ENCODE data around the gene CEP135. TPM values are rescaled to one million over a fixed set of nuclear protein-coding genes. Genes with fewer than 3 reads are reported as not detected.

CEP135 gene
- total and polyA plus RNA-seq, 3 donors from 2014 or later = 5.2 to 28.4 (median 19.9) TPM

DNA sequence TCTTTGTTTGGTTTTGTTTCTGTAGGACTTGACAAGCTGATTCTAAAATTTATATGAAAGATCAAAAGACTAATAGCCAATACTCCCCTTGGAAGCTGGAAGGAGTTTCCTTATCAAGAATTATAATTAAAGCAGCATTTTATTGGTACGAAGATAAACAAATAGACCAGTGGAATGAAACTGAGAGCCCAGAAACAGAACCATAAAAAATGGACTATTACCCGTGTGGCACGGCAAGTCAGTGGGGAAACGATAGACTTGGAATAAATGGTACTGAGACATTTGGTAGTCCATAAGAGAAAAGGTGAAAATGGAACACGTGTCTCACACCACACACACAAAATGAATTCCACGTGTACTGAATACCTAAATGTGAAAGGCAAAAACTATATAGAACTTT, 42.4 kb upstream of the CEP135 start:
- no peaks in the 10 kb centered on the region for H3K4me1 ChIP-seq
- WGBS, 2 donors = 69 to 71% methylated on average over 6 of the region's 6 CpGs
- H3K9me3 ChIP-seq = no peaks in the 10 kb centered on the region
- no peak overlapping the region for H3K27ac ChIP-seq
- H3K27me3 ChIP-seq = no peaks in the 10 kb centered on the region
- intact Hi-C loops (cut with DNase I; ENCODE audit: low total_unique reads) = no loop called here
- H3K36me3 ChIP-seq (ENCODE audit: low read depth, missing control alignments) = no peaks in the 10 kb centered on the region
- DNase-seq = no peak
- no peak overlapping the region for H3K4me3 ChIP-seq
- TF ChIP-seq POLR2A (IDR thresholded peaks at IDR 0.05) = no peak
- TF ChIP-seq, protein P1, sequence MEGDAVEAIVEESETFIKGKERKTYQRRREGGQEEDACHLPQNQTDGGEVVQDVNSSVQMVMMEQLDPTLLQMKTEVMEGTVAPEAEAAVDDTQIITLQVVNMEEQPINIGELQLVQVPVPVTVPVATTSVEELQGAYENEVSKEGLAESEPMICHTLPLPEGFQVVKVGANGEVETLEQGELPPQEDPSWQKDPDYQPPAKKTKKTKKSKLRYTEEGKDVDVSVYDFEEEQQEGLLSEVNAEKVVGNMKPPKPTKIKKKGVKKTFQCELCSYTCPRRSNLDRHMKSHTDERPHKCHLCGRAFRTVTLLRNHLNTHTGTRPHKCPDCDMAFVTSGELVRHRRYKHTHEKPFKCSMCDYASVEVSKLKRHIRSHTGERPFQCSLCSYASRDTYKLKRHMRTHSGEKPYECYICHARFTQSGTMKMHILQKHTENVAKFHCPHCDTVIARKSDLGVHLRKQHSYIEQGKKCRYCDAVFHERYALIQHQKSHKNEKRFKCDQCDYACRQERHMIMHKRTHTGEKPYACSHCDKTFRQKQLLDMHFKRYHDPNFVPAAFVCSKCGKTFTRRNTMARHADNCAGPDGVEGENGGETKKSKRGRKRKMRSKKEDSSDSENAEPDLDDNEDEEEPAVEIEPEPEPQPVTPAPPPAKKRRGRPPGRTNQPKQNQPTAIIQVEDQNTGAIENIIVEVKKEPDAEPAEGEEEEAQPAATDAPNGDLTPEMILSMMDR (IDR thresholded peaks at IDR 0.05) = no peak

DNA sequence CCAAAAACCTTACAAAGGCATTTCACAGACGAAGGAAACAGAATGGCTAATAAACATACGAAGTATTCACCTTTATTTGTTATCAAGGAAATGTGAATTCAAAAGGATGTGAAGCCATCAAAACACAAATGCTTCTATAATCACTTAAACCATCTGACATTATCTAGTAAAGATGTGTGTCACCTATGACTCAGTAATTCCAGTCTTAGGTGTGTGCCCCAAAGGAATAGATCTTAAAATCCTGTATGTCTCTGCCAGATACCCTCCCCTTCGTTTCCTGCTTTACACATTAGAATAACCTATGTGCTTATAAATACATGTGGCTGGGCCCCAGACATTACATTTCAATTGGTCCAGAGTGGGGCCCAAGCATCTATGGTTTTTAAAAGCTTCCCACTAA, 41.8 kb upstream of the CEP135 start:
- no peak for TF ChIP-seq POLR2A (IDR thresholded peaks at IDR 0.05)
- TF ChIP-seq, protein P1 (IDR thresholded peaks at IDR 0.05) = no peak
- no peak overlapping the region for H3K4me3 ChIP-seq
- DNase-seq = no peak
- WGBS, 2 donors = 67 to 74% methylated on average over 3 of the region's 3 CpGs
- intact Hi-C loops (cut with DNase I; ENCODE audit: low total_unique reads) = no loop called here
- H3K27ac ChIP-seq = no peak overlapping the region
- H3K9me3 ChIP-seq = no peaks in the 10 kb centered on the region
- no peaks in the 10 kb centered on the region for H3K4me1 ChIP-seq
- H3K36me3 ChIP-seq (ENCODE audit: low read depth, missing control alignments) = no peaks in the 10 kb centered on the region
- H3K27me3 ChIP-seq = no peaks in the 10 kb centered on the region

DNA sequence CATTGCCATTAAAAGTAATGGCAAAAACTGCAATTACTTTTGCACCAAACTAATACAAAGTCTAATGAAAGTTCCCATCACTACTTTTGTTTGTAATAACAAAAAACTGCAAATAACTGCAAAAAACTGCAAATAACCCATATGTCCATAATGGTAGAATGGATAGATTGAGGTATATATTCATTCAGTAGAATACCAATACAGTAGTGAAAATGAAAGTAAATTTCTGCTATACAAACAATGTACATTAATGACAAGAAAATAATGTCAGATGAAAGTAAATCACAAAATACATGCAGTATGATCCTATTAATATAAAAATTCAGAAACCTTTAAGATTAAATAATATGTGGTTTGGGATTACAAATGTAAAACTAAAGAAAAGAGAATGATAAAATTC, 41.3 kb upstream of the CEP135 start:
- intact Hi-C loops (cut with DNase I; ENCODE audit: low total_unique reads) = no loop called here
- Histone ChIP-seq H3K4me1 (no peaks in the 10 kb centered on the region), H3K9me3 (no peaks in the 10 kb centered on the region), H3K27me3 (no peaks in the 10 kb centered on the region), H3K27ac (no peak overlapping the region), H3K36me3 (ENCODE audit: low read depth, missing control alignments) (no peaks in the 10 kb centered on the region), H3K4me3 (no peak overlapping the region)
- TF ChIP-seq, protein P1 (IDR thresholded peaks at IDR 0.05) = no peak
- no peak for TF ChIP-seq POLR2A (IDR thresholded peaks at IDR 0.05)
- DNase-seq = no peak

DNA sequence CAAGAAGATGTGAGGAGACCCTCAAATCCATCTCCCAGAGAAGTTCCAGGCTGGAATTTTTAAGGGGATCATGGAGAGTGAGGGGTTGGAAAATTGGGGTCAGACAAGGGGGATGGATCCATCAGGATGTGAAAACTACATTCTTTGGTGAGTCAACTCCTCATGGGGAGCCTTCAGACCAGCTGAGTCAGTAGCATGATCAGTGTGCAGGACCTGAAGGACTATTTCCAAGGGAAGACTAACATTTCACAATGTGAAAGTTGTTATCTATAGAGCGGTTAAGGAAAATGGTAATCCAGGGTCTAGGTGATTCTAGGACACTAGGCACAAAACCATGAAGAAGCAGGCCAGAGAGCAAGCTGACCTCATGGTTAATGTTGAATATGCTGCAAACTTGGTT, 38.6 kb upstream of the CEP135 start:
- TF ChIP-seq POLR2A (IDR thresholded peaks at IDR 0.05) = no peak
- TF ChIP-seq, protein P1 (IDR thresholded peaks at IDR 0.05) = no peak
- WGBS, 2 donors = 88 to 97% methylated on average over 1 of the region's 1 CpG
- Histone ChIP-seq H3K27me3 (no peaks in the 10 kb centered on the region), H3K4me3 (no peak overlapping the region), H3K36me3 (ENCODE audit: low read depth, missing control alignments) (no peaks in the 10 kb centered on the region), H3K9me3 (no peaks in the 10 kb centered on the region), H3K4me1 (no peaks in the 10 kb centered on the region), H3K27ac (no peak overlapping the region)
- DNase-seq = no peak
- intact Hi-C loops (cut with DNase I; ENCODE audit: low total_unique reads) = no loop called here

DNA sequence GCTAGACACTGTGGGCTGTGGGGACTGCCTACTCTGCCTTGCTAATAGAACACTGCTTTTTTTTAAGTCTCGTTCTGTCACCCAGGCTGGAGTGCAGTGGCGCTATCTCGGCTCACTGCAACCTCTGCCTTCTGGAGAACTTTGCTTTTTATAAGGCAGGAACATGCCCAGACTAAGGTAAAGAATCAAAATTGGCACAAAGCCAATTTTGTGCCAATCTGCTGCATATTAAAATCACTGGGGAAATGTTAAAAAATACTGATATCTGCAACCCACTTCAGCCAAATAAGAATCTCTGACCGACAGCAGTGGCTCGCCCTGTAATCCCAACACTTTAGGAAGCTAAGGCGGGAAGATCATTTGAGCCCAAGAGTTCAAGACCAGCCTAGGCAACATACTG, 36.5 kb upstream of the CEP135 start:
- no peak for DNase-seq
- no peak overlapping the region for H3K4me3 ChIP-seq
- no peaks in the 10 kb centered on the region for H3K9me3 ChIP-seq
- WGBS, 2 donors = 91 to 97% methylated on average over 6 of the region's 6 CpGs
- intact Hi-C loops (cut with DNase I; ENCODE audit: low total_unique reads) = no loop called here
- no peak overlapping the region for H3K27ac ChIP-seq
- no peaks in the 10 kb centered on the region for H3K36me3 ChIP-seq (ENCODE audit: low read depth, missing control alignments)
- TF ChIP-seq POLR2A (IDR thresholded peaks at IDR 0.05) = no peak
- TF ChIP-seq, protein P1 (IDR thresholded peaks at IDR 0.05) = no peak
- no peaks in the 10 kb centered on the region for H3K4me1 ChIP-seq
- H3K27me3 ChIP-seq = no peaks in the 10 kb centered on the region
